GM12872 (cell line): Measurements from ENCODE around the gene NSDHL.

Experiments used
- CTCF ChIP-seq: IDR thresholded peaks from 3 replicates; pipeline ENCODE4 v1.5.1; 2011; ENCODE audit warnings: low read depth, mild to moderate bottlenecking, low read length, moderate library complexity; ENCODE audit not compliant: insufficient read depth

NSDHL gene

GRCh38 chrX:152884171-152884570, 53.3 kb downstream of the NSDHL start:
- TF ChIP-seq CTCF, result no peak

GRCh38 chrX:152886716-152887115, 55.9 kb downstream of the NSDHL start:
- TF ChIP-seq CTCF, result no peak

- no peak for TF ChIP-seq CTCF
These were observed 61.6 kb downstream of the NSDHL start for GRCh38 chrX:152892499-152892898.

GRCh38 chrX:152892999-152893891, 62.4 kb downstream of the NSDHL start:
- no peak for TF ChIP-seq CTCF

- no peak for TF ChIP-seq CTCF
These were observed 63.2 kb downstream of the NSDHL start for GRCh38 chrX:152893980-152894610.

GRCh38 chrX:152895121-152895520, 64.3 kb downstream of the NSDHL start:
- no peak for TF ChIP-seq CTCF

GRCh38 chrX:152895724-152896420, 65.0 kb downstream of the NSDHL start:
- TF ChIP-seq CTCF, result no peak
